Stimulated activated CD4-positive, alpha-beta T cell treated with anti-CD3 and anti-CD28 coated beads, Interleukin-2, amount 100 ng/mL, for 24 hours (primary cell): Measurements from ENCODE around the gene TCERG1.

Experiments
- DNase-seq, 2 donors: peaks; one replicate each; pipeline ENCODE4 v3.0.0-alpha.2; 2020

The TCERG1 gene

DNA sequence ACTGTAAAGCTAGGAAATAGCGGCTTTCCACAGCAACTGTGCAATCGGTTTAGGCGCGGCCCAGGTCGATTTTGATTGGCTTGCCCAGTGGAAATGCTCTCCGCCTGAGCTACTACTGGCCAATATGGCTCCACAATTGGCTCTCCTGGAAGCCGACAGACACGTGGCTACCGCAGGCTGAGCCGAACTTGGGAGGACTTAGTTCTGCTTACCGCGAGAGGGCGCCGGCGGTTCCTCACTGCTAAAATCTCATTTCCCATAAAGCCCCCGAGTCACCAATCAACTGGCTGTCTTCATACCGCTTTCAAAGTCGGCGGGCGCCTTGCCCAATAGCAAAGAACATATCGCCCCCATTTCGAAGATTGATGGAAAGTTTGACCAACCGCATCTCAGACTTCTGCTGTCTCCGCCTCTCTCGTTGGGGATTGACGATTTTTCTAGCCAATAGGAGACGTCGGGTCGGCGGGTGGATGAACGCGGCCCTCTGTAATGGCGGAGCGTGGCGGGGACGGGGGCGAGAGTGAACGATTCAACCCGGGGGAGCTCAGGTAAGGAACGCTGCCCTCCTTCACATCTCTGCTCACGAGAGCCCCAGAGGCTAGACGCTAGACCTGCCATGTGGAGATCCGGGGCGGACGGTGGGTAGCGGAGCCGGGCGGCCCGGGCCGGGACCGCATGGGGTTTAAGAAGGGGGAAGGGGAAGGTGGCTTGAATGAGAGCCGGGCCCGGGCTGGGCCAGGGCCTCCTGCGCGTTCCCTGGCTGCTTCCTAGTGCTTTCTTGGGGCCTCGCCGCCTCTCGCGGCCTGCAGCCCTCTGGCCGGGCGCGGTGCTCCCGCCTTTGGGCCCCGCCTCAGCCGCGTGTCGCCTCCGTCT, at the start of gene TCERG1:
Gene TCERG1, plus strand, starts transcription at position 473 of the 873 bp plus-strand sequence. Its CDS starts 17 bp downstream, at position 490.
- DNase-seq, result peak; percentile 97 to 98

DNA sequence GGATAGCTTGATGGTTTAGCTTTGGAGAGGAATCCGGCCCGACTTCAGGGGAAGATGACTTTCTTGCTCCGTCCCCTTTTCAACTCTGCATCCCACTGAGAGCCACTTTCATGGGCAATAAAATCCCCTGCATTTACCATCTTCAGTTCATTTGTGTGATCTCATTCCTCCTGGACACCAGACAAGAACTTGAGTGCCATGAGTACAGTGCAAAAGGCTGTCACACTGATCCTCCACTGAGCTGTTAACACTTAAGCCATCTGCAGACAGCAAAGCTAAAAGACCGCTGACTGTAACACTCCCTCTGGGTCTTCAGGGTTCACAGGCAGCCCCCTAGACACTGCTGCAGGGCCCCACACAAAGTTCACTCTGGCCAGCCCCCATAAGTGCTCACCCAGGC, 48.3 kb upstream of the TCERG1 start:
- no peak for DNase-seq

GRCh38 chr5:146399481-146399880, 47.7 kb upstream of the TCERG1 start:
- DNase-seq, result no peak

DNA sequence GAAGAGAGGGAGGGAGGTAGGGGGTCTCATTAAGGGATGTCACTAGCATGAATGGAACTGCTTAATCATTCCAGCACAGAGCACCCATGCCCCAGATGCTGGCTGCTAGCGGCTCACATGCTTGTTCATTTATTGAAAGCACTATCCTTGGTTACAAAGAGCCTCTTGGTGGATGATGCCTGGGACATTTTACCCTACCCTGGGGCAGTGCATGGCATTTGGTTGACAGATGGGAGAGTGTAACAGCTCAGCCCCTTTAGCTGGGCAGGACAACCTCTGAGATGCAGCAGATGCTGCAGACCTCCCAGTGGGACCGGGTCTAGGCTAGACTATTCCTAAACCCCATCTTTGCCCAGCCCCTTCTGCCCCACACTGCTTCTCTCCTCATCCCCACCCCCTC, 46.9 kb upstream of the TCERG1 start:
- DNase-seq, result no peak

GRCh38 chr5:146401021-146401420, 46.1 kb upstream of the TCERG1 start:
- no peak for DNase-seq

GRCh38 chr5:146402949-146403348, 44.2 kb upstream of the TCERG1 start:
- DNase-seq, result no peak

- DNase-seq, result no peak
These were observed 38.0 kb upstream of the TCERG1 start for GRCh38 chr5:146409054-146409671.

- no peak for DNase-seq
These were observed 36.9 kb upstream of the TCERG1 start for GRCh38 chr5:146410272-146410671.

DNA sequence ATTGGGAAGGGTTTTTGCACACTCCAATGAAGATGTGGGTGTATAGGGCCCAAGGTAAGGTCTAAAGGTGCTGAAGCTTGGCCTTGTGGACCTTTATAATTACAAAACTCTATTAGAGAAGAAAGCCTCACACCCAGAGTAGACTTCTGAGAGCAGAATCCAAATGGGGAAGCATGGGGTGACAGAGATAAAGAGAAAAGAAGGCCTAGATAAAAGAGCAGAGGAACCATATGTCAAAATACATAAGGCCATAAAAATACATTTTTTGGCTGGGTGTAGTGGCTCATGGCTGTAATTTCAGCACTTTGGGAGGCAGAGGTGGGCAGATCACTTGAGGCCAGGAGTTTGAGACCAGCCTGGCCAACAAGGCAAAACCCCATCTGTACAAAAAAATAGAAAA, 27.4 kb upstream of the TCERG1 start:
- no peak for DNase-seq

DNA sequence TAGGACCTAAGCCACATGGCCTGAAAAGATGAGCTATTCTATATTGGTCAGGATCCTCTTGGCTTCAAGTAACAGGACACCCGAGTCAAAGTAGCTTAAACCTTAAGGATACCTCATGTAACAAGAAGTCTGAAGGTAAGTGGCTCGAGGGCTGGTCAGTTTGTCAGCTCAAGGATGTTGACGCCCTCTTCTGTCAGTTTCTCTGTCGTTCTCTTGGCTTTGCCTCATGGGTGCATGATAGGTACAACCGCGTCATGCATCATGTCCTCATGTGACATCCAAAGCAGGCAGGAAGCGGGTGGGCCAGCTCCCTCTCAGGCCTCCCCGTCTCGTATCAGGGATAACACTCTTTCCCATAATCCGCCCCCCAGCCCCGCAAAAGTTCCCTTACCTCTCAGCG, 22.1 kb upstream of the TCERG1 start:
- DNase-seq, result no peak

DNA sequence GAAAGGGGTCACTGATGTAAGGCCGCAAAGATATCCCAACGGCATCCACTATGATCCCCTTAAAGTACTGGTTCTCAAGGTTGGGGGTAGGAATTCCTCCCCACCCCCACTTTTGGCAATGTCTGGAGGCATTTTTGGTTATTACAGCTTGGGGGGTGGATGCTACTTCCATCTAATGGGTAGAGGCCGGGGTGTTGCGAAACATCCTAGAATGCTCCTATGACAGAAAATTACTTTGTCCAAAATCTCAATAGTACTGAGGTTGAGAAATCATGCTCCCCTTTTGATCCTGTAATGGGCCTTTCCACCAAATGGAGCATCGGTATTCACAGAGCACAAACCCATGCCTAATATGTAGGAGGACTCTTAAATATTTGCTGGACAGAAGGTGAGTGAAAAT, 20.8 kb upstream of the TCERG1 start:
- DNase-seq, result no peak

- DNase-seq, result no peak
These were observed 20.1 kb upstream of the TCERG1 start for GRCh38 chr5:146426853-146427618.

- DNase-seq, result no peak
These were observed 19.5 kb upstream of the TCERG1 start for GRCh38 chr5:146427619-146427997.

DNA sequence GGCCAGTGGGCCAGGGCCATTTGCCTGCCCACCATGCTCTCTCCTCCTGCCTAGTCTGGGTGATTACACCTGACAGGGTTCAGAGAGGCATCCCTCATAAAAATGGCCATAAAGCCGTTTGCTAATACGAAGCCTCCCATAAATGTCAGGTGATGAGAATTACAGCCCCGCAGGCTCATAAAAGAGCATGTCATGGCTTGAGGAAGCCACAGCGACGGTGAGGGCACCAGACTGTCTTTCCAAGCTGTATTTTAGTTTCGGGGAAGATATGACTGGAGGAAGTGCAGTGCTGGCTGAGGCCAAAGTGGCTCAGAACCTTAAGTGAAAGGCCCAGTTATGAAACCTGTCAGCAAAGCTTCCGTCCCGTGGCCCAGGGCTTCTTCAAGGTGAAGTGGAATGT, 18.5 kb upstream of the TCERG1 start:
- no peak for DNase-seq

- DNase-seq, result no peak
These were observed 6.8 kb upstream of the TCERG1 start for GRCh38 chr5:146440353-146440752.

- DNase-seq, result no peak
These were observed 6.2 kb upstream of the TCERG1 start for GRCh38 chr5:146440870-146441495.

DNA sequence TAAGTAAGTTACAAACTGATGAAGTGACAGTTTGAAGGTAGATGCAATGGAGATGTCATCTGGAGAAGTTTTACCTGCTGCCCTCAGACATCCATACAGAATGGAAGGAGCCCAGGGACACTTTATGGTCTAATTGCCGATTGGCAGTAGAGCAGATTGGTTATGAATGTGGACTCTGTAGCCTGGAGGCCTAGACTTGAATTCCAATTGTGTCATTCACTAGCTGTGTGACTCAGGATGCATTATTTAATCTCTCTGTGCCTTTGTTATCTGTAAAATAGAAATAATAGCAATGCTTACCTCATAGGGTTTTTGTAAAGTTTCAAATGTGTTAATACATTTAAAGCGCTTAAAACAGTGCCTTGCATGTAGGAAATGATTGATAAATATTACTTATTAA, 5.2 kb upstream of the TCERG1 start:
- DNase-seq, result no peak

- peak; percentile 36 to 53 for DNase-seq
These were observed 724 bp downstream of the TCERG1 start for GRCh38 chr5:146447734-146448380.

DNA sequence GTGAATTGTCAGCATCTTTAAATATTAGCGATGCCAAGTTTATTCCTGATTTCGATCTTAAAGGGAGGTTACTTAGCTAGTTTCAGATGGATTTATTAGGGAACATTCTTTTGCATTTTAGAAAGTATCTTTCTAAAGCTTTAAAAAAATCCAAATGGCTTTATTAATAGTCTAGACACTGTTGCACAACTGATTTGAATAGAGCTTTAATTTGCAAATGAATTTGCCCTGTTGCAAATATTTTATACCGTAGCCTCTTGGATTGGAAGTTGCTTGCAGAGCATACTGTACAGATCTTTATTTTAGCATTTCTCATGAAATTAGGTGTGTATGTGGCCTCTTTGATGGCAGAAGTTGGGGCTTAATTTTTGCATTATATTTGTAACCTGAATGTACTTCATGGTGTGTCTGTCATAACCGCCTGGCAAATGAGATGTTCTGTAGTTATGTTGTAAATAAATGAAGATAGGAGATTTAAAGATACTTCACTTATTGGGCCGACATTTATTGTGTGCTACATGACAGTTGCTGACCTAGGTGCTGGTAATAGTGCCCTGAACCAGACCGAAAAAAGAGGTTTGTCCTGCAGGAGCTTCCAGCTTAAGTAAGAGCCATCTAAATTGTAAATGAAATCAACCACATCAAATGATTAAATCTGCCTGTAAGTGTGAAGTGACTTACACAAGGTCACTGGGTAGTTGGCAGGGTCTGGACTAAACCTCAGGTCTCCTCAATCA, 1.8 kb downstream of the TCERG1 start:
- no peak for DNase-seq

GRCh38 chr5:146450002-146450401, 2.9 kb downstream of the TCERG1 start:
- no peak for DNase-seq

DNA sequence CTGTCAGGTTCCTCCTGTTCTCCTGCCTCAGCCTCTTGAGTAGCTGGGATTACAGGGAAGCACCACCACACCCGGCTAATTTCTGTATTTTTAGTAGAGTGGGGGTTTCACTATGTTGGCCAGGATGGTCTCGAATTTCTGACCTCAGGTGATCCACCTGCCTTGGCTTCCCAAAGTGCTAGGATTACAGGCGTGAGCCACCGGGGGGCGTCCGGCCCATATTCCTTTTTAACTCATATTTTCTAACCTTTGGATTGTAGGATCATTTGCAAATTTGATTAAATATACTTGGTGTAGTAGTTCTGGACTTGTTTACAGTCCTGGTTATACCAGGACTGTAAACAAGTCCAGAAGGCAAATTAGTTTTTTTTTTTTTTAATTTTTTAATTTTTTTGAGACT, 4.3 kb downstream of the TCERG1 start:
- no peak for DNase-seq

DNA sequence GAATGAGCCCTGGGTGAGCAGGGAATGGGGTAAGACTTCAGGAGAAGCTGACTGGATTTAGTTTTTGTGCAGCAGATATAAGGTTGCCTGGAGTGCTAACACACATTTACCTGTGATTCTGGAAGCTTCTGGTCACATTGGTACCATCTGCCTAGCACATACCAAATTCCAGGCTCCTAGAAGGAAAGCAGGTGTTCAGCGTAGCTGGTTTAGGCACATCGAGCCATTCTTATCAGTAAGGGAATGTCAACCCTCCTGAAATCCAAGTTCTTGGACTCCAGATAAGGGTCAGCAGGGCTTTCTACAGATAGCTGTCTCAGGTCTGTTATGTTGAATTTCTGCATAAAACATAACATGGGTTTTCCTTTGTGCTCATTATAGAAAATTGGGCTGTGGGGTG, 10.3 kb downstream of the TCERG1 start:
- DNase-seq, result no peak
